Astrocyte of the spinal cord (primary cell): Measurements from ENCODE around the gene INPP5A.

Experiments used
- DNase-seq: peaks from one replicate; pipeline ENCODE4 v3.0.0; 2011; ENCODE audit warnings: low read depth, low spot score
- H3K4me3 ChIP-seq: 2 replicates; pipeline ENCODE4 v1.5.1; 2011; ENCODE audit warnings: low read depth, mild to moderate bottlenecking, low read length, moderate library complexity
- in situ Hi-C: cut with HindIII; loops from 2 replicates; pipeline ENCODE4 v1.10.0; 2017; ENCODE audit warnings: low sequenced_read_pairs
- TF ChIP-seq, protein P1 (sequence below): IDR thresholded peaks from 2 replicates; pipeline ENCODE4 v1.5.1; 2012; ENCODE audit warnings: low read depth, mild to moderate bottlenecking, low read length, inconsistent platforms

INPP5A gene

GRCh38 chr10:132524443-132525285 lies 12.9 kb upstream of the INPP5A start:
- no peak overlapping the region for H3K4me3 ChIP-seq
- no peak for DNase-seq
- in situ Hi-C loops, result no loop called here
- TF ChIP-seq, protein P1, sequence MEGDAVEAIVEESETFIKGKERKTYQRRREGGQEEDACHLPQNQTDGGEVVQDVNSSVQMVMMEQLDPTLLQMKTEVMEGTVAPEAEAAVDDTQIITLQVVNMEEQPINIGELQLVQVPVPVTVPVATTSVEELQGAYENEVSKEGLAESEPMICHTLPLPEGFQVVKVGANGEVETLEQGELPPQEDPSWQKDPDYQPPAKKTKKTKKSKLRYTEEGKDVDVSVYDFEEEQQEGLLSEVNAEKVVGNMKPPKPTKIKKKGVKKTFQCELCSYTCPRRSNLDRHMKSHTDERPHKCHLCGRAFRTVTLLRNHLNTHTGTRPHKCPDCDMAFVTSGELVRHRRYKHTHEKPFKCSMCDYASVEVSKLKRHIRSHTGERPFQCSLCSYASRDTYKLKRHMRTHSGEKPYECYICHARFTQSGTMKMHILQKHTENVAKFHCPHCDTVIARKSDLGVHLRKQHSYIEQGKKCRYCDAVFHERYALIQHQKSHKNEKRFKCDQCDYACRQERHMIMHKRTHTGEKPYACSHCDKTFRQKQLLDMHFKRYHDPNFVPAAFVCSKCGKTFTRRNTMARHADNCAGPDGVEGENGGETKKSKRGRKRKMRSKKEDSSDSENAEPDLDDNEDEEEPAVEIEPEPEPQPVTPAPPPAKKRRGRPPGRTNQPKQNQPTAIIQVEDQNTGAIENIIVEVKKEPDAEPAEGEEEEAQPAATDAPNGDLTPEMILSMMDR, result no peak

DNA sequence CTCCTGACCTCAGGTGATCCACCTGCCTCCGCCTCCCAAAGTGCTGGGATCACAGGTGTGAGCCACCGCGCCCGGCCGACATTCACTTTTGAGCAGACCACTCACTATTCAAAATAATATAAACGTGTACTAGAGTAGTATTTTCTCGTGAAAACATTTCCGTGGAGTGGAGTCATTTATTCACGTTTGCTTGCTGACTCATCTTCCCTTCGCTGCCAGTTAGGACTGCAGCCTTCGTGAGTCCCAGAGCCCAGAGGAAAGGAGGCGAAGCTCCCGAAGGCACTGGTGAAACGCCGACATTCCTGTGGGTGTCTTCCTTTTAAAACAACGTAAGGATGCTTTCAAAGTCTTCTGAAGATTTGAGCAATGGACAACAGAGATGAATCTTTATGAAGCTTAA lies 10.9 kb upstream of the INPP5A start:
- no peak overlapping the region for H3K4me3 ChIP-seq
- DNase-seq, result peak; percentile 50
- TF ChIP-seq, protein P1, result no peak
- in situ Hi-C loops, result no loop called here

DNA sequence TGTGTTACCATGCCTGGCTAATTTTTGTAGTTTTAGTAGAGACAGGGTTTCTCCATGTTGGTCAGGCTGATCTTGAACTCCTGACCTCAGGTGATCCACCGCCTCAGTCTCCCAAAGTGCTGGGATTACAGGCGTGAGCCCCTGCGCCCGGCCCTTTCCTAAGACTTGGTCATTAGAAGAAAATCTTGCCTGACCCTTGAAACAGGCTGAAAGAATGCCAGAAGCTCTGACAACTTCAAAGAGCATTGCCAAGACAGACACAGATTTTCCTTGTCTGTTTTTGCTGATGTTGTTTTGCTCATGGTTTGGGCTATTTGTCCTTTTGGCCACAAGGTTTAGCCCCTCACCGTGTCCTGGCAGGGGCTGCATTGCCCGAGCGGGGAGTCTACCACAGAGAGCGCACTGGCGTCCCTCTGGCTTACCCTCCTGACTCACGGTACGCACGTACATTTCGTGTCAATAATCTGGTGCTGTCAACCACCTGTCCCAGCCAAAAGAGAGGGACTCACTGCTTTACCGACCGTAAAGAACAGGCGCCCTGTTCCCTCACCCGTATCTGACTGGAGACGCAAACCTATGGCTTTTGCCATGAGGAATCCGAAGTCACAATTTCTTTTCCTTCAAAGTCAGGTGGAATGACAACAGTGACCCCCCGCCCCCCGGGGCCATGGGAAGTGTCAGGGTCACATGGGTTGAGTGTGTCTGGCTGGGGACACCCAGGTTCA lies 10.1 kb upstream of the INPP5A start:
- H3K4me3 ChIP-seq, result no peak overlapping the region
- no peak for DNase-seq
- in situ Hi-C loops, result no loop called here
- TF ChIP-seq, protein P1, result no peak

DNA sequence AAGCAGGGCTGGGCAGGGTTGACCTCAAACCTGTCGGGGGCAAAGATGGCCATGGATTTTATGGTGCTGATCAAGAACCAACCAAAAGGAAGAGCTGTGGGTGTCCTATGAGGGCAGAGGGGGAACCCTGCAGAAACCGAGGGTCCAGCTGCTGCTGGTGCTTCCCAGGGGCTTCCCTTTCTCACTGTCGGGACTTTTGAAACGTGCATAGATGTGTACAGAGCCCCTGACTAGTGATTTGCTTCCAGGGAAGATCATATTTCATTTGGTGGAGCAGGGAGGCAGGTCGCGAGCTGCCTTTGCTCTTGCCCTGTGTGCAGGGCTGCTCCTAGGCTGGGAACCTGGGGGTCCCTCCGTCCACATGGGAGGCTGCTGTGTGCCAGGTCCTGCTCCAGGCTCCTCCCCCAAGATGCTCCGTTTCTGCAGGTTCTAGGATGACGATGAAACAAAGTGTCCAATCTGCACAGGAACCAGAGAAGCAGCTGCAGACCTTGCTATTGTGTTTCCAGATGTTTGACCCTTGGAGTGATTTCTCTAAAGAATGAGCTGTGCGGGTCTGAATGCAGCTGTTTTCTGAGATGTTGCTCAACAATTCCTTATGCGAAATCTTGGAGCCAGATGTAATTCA lies 9.4 kb upstream of the INPP5A start:
- no peak overlapping the region for H3K4me3 ChIP-seq
- in situ Hi-C loops, result no loop called here
- TF ChIP-seq, protein P1, result no peak
- no peak for DNase-seq

DNA sequence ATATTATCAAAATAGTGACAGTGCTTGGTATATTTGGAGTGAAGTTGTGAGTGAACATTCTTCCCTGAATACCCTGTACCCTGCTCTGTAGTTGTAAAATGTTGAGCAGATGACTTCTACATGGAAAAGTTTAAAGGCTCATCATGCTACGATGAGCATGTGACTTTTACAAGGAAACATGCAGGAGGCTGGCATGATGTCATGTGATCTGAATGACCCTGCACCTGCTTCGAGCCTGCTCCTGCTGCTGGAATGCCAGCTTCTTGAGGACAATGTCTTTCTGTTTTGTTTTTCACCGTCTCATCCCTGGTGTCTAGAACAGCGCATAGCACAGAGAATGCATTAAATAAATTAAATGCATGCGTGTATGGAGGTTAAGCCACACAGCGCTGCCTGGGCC lies 5.4 kb upstream of the INPP5A start:
- TF ChIP-seq, protein P1, result no peak
- DNase-seq, result no peak
- in situ Hi-C loops, result no loop called here
- H3K4me3 ChIP-seq, result no peak overlapping the region

DNA sequence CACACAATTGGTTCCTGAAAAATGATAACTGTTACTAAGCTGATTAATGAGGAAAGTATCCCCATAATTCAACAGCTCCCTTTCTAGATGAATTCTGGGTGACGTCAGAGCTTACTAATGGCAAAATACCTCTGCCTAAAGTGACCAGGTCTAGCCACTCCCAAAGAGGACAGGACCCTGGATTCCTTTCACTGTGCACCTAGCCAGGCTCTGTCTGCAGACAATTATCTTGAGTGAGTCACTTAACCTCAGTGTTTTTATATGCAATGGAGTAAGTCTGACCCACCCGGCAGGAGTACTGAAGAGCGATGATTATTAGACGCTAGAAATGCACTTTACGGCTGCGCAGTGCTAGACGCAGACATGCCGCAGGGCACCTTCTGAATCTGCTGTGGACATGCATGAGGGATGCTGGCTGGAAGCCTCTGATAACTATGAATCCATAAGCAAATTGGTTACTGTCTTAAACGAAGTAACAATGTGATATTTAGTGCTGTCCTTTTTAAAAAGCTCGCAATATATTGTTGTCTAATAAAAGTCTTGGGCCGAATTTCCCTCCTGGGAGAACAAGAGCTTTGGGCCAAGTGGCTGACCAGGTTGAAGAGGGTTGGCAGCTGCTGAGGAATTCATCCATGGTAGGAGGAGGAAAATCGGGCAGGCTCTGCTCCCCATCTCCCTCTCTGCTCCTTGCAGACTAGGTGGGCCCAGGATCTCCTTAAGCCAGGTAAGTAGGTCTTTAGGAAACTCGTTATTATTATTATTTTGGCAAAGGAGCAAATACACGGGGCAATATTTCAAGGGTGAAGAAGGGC lies 4.6 kb upstream of the INPP5A start:
- DNase-seq, result peak; percentile 94
- in situ Hi-C loops, result no loop called here
- TF ChIP-seq, protein P1, result no peak
- no peak overlapping the region for H3K4me3 ChIP-seq
